ENCODE measurements around the gene EXOSC10.
A peak's percentile ranks its signal among the peaks of the same experiment; 100 is the strongest.
"Not testable (repeated sequence)": the region's sequence is repeated elsewhere in the genome, so short reads cannot be mapped to it uniquely, and the experiment has no call there.

Gene EXOSC10

GRCh38 chr1:11067716-11068599 is 31.7 kb downstream of the EXOSC10 start:
- TF ChIP-seq CTCF (IDR thresholded peaks at IDR 0.05; ENCODE audit: low read depth, low read length), result no peak
- TF ChIP-seq, protein P1, sequence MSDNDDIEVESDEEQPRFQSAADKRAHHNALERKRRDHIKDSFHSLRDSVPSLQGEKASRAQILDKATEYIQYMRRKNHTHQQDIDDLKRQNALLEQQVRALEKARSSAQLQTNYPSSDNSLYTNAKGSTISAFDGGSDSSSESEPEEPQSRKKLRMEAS (IDR thresholded peaks at IDR 0.05; ENCODE audit: low read depth, low read length), result no peak
- TF ChIP-seq MYC (IDR thresholded peaks at IDR 0.05; ENCODE audit: low read depth, low read length), result no peak
- no peak for TF ChIP-seq POLR2A (IDR thresholded peaks at IDR 0.05; ENCODE audit: extremely low read depth, insufficient read length)
- no peak overlapping the region for H3K4me3 ChIP-seq (ENCODE audit: low read depth, low read length)
- DNase-seq (ENCODE audit: low read depth), result no peak

GRCh38 chr1:11065796-11066195 is 33.9 kb downstream of the EXOSC10 start:
- DNase-seq (ENCODE audit: low read depth), result no peak
- no peak for TF ChIP-seq MYC (IDR thresholded peaks at IDR 0.05; ENCODE audit: low read depth, low read length)
- TF ChIP-seq CTCF (IDR thresholded peaks at IDR 0.05; ENCODE audit: low read depth, low read length), result no peak
- TF ChIP-seq, protein P1 (IDR thresholded peaks at IDR 0.05; ENCODE audit: low read depth, low read length), result no peak
- TF ChIP-seq POLR2A (IDR thresholded peaks at IDR 0.05; ENCODE audit: extremely low read depth, insufficient read length), result no peak
- no peak overlapping the region for H3K4me3 ChIP-seq (ENCODE audit: low read depth, low read length)

- DNase-seq (ENCODE audit: low read depth), result no peak
- TF ChIP-seq CTCF (IDR thresholded peaks at IDR 0.05; ENCODE audit: low read depth, low read length) (no peak), MYC (IDR thresholded peaks at IDR 0.05; ENCODE audit: low read depth, low read length) (no peak), POLR2A (IDR thresholded peaks at IDR 0.05; ENCODE audit: extremely low read depth, insufficient read length) (no peak)
- TF ChIP-seq, protein P1 (IDR thresholded peaks at IDR 0.05; ENCODE audit: low read depth, low read length), result no peak
- no peak overlapping the region for H3K4me3 ChIP-seq (ENCODE audit: low read depth, low read length)
Measured at GRCh38 chr1:11064942-11065341, 34.7 kb downstream of the EXOSC10 start.

GRCh38 chr1:11063937-11064537 is 35.6 kb downstream of the EXOSC10 start:
- peak; percentile 25 for TF ChIP-seq CTCF (IDR thresholded peaks at IDR 0.05; ENCODE audit: low read depth, low read length)
- DNase-seq (ENCODE audit: low read depth), result peak; percentile 45
- not testable (repeated sequence) for H3K4me3 ChIP-seq (ENCODE audit: low read depth, low read length)

- TF ChIP-seq CTCF (IDR thresholded peaks at IDR 0.05; ENCODE audit: low read depth, low read length), result no peak
- TF ChIP-seq MYC (IDR thresholded peaks at IDR 0.05; ENCODE audit: low read depth, low read length), result no peak
- no peak for TF ChIP-seq POLR2A (IDR thresholded peaks at IDR 0.05; ENCODE audit: extremely low read depth, insufficient read length)
- TF ChIP-seq, protein P1 (IDR thresholded peaks at IDR 0.05; ENCODE audit: low read depth, low read length), result peak; percentile 91
- DNase-seq (ENCODE audit: low read depth), result peak; percentile 60
- no peak overlapping the region for H3K4me3 ChIP-seq (ENCODE audit: low read depth, low read length)
Measured at GRCh38 chr1:11062965-11063401, 36.7 kb downstream of the EXOSC10 start.

All from NB4 (cell line).